Measurements from ENCODE around the gene YY1AP1. TPM values are rescaled to one million over a fixed set of nuclear protein-coding genes. Genes with fewer than 3 reads are reported as not detected.
"Not testable (repeated sequence)": the region's sequence is repeated elsewhere in the genome, so short reads cannot be mapped to it uniquely, and the experiment has no call there.

Gene YY1AP1
- total and polyA plus RNA-seq, 4 donors: 79.6 to 267 (median 97.2) TPM

DNA sequence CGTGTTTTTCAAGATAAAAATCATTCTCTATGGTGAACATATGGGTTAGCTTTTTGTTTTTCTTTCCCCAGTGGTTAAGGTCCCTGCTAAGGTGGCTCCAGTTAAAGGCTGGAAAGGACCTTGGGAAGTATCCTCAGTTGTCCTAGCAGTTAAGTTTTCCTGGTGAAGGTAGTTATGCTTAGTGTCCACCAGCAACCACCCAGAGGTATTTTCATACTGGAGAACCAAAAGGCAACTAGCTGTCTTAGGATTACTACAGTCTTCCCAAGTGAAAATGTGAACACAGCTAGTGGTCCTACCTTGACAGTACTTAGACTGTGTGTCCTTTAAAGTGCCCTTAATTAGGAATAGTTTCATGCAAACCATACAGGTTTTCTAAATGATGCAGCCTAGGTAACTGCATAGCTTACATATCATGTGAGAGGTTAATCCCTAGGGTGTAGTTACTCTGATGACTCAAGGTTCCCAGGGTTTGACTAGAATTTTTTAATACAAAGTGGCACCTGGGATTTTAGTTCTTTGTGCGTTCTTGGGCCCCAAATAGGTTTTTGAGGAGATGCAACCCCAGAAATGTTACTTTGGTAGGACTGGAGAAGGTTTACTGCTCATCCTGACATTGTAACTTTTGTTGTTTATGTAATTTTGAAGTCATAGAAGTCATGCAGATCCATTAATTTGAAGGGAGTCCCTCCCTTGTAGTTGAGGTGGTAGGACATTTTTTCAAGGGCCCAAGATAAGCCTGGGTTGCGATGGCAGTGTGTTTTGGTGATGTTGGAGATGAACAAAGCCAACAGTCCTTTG, 36.5 kb downstream of the YY1AP1 start:
- Histone ChIP-seq H3K9me3 (ENCODE audit: control insufficient read depth, insufficient read depth, low read length) (no peaks in the 10 kb centered on the region), H3K4me1 (ENCODE audit: control insufficient read depth, insufficient read depth, low read length) (peaks cover 7% of the 10 kb centered on the region), H3K36me3 (ENCODE audit: control insufficient read depth, insufficient read depth, low read length) (no peaks in the 10 kb centered on the region), H3K27me3 (ENCODE audit: control insufficient read depth, insufficient read depth, low read length) (no peaks in the 10 kb centered on the region), H3K4me3 (ENCODE audit: low read depth, low read length) (no peak overlapping the region), H3K27ac (ENCODE audit: low read depth, low read length) (no peak overlapping the region)
- no peak for DNase-seq (ENCODE audit: low read depth in 4 of 6, low spot score in 6 of 6)
- 50% methylated on average over 1 of the region's 3 CpGs for WGBS (ENCODE audit: insufficient coverage)

DNA sequence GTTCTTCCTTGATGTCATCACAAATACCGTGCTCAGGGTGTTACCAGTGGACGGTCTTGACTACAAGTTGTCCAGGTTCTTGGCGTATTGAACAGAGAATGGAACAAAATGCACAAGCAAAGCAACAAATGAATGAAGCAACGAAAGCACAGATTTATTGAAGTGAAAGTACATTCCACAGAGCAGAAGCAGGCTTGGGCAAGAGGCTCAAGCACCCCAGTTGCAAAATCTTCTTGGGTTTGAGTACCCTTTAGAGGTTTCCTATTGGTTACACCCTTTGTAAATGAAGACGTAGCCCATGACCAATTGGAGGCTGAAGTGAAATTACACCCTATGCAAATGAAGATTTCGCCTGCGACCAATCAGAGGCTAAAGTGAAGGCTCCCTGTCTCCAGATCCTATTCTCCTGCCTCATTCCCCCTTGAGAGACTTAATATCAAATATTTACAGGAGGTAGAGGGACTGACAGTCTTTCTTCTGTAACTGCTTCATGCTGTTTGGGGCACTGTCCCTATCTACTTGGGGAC, 38.3 kb downstream of the YY1AP1 start:
- Histone ChIP-seq H3K9me3 (ENCODE audit: control insufficient read depth, insufficient read depth, low read length) (no peaks in the 10 kb centered on the region), H3K4me1 (ENCODE audit: control insufficient read depth, insufficient read depth, low read length) (peaks cover 15% of the 10 kb centered on the region), H3K4me3 (ENCODE audit: low read depth, low read length) (no peak overlapping the region), H3K27me3 (ENCODE audit: control insufficient read depth, insufficient read depth, low read length) (no peaks in the 10 kb centered on the region), H3K27ac (ENCODE audit: low read depth, low read length) (no peak overlapping the region), H3K36me3 (ENCODE audit: control insufficient read depth, insufficient read depth, low read length) (no peaks in the 10 kb centered on the region)
- WGBS (ENCODE audit: insufficient coverage): 100% methylated on average over 7 of the region's 7 CpGs
- DNase-seq (ENCODE audit: low read depth in 4 of 6, low spot score in 6 of 6): no peak

- DNase-seq (ENCODE audit: low read depth in 4 of 6, low spot score in 6 of 6): no peak
- no peaks in the 10 kb centered on the region for H3K36me3 ChIP-seq (ENCODE audit: control insufficient read depth, insufficient read depth, low read length)
- no peak overlapping the region for H3K4me3 ChIP-seq (ENCODE audit: low read depth, low read length)
- H3K27ac ChIP-seq (ENCODE audit: low read depth, low read length): no peak overlapping the region
- H3K4me1 ChIP-seq (ENCODE audit: control insufficient read depth, insufficient read depth, low read length): peaks cover 20% of the 10 kb centered on the region
- H3K9me3 ChIP-seq (ENCODE audit: control insufficient read depth, insufficient read depth, low read length): no peaks in the 10 kb centered on the region
- H3K27me3 ChIP-seq (ENCODE audit: control insufficient read depth, insufficient read depth, low read length): no peaks in the 10 kb centered on the region
These were observed 38.9 kb downstream of the YY1AP1 start for GRCh38 chr1:155649676-155650075.

- no peaks in the 10 kb centered on the region for H3K27me3 ChIP-seq (ENCODE audit: control insufficient read depth, insufficient read depth, low read length)
- H3K4me3 ChIP-seq (ENCODE audit: low read depth, low read length): no peak overlapping the region
- H3K4me1 ChIP-seq (ENCODE audit: control insufficient read depth, insufficient read depth, low read length): peaks cover 25% of the 10 kb centered on the region
- peak in 3 of 6 donors; percentile 37 to 93 (median 72) for DNase-seq (ENCODE audit: low read depth in 4 of 6, low spot score in 6 of 6)
- no peak overlapping the region for H3K27ac ChIP-seq (ENCODE audit: low read depth, low read length)
- H3K9me3 ChIP-seq (ENCODE audit: control insufficient read depth, insufficient read depth, low read length): no peaks in the 10 kb centered on the region
- no peaks in the 10 kb centered on the region for H3K36me3 ChIP-seq (ENCODE audit: control insufficient read depth, insufficient read depth, low read length)
- 32% methylated on average over 7 of the region's 11 CpGs for whole genome bisulfite sequencing (ENCODE audit: insufficient coverage)
These were observed 40.1 kb downstream of the YY1AP1 start for GRCh38 chr1:155648207-155649147.

DNA sequence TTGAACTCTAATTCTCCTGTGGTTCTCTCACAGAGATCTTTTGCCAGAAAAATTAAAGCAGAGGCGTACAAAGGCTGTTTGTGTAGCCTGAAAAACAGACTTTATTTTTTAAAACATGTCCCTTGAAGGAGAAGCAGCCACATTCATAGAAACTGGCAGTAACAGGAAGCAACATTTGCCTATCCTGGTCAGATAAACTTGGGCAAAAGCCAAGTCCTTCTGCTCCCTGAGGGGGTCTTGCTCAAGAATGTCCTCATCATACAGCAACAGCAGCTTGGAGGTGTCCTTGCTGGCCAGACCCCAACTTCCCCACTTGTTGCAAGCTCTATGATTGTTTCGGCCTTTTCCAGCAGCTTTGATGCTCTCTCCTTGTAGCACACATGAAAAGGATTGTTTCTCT, 42.3 kb downstream of the YY1AP1 start:
- Histone ChIP-seq H3K27me3 (ENCODE audit: control insufficient read depth, insufficient read depth, low read length) (no peaks in the 10 kb centered on the region), H3K36me3 (ENCODE audit: control insufficient read depth, insufficient read depth, low read length) (no peaks in the 10 kb centered on the region), H3K27ac (ENCODE audit: low read depth, low read length) (peak overlapping the region; percentile 11), H3K9me3 (ENCODE audit: control insufficient read depth, insufficient read depth, low read length) (peaks cover 6% of the 10 kb centered on the region), H3K4me1 (ENCODE audit: control insufficient read depth, insufficient read depth, low read length) (peaks cover 25% of the 10 kb centered on the region), H3K4me3 (ENCODE audit: low read depth, low read length) (no peak overlapping the region)
- DNase-seq (ENCODE audit: low read depth in 4 of 6, low spot score in 6 of 6): peak in 1 of 6 donors; percentile 46
- 50% methylated on average over 1 of the region's 2 CpGs for WGBS (ENCODE audit: insufficient coverage)

- peaks cover 6% of the 10 kb centered on the region for H3K9me3 ChIP-seq (ENCODE audit: control insufficient read depth, insufficient read depth, low read length)
These were observed 42.9 kb downstream of the YY1AP1 start for GRCh38 chr1:155645648-155646047.

GRCh38 chr1:155645034-155645598, 43.5 kb downstream of the YY1AP1 start:
- 35% methylated on average over 2 of the region's 4 CpGs for WGBS (ENCODE audit: insufficient coverage)
- Histone ChIP-seq H3K27ac (ENCODE audit: low read depth, low read length) (peak overlapping the region; percentile 75), H3K36me3 (ENCODE audit: control insufficient read depth, insufficient read depth, low read length) (no peaks in the 10 kb centered on the region), H3K27me3 (ENCODE audit: control insufficient read depth, insufficient read depth, low read length) (no peaks in the 10 kb centered on the region), H3K4me1 (ENCODE audit: control insufficient read depth, insufficient read depth, low read length) (peaks cover 25% of the 10 kb centered on the region), H3K9me3 (ENCODE audit: control insufficient read depth, insufficient read depth, low read length) (peaks cover 6% of the 10 kb centered on the region), H3K4me3 (ENCODE audit: low read depth, low read length) (no peak overlapping the region)
- DNase-seq (ENCODE audit: low read depth in 4 of 6, low spot score in 6 of 6): peak in 5 of 6 donors; percentile 19 to 82 (median 52)

More at GRCh38 chr1:155645648-155646047, 42.9 kb downstream of the YY1AP1 start:
- DNase-seq (ENCODE audit: low read depth in 4 of 6, low spot score in 6 of 6): peak in 3 of 6 donors; percentile 22 to 66 (median 26)
- Histone ChIP-seq H3K4me1 (ENCODE audit: control insufficient read depth, insufficient read depth, low read length) (peaks cover 25% of the 10 kb centered on the region), H3K36me3 (ENCODE audit: control insufficient read depth, insufficient read depth, low read length) (no peaks in the 10 kb centered on the region), H3K27me3 (ENCODE audit: control insufficient read depth, insufficient read depth, low read length) (no peaks in the 10 kb centered on the region), H3K27ac (ENCODE audit: low read depth, low read length) (peak overlapping the region; percentile 75), H3K4me3 (ENCODE audit: low read depth, low read length) (no peak overlapping the region)
- WGBS (ENCODE audit: insufficient coverage): 16% methylated on average over 5 of the region's 6 CpGs

DNA sequence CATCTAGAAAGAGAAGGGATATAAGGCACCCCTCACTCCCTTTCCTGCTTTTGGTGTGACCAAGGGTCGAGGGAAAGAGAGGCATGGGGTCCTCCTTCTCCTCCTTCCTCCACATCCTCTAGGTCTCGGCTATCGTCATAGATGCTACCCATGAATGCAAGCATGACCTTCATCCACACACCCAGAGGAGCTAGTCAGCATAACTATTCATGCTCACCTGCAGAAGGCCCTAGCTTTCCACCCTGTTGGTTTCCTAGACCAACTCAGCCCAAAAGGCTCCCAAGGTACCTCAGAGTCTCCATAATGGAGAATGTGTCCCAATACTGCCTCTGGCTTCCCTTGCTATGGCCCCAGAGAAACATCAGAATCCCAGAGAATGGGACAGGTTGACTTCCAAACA, 45.3 kb downstream of the YY1AP1 start:
- Histone ChIP-seq H3K36me3 (ENCODE audit: control insufficient read depth, insufficient read depth, low read length) (no peaks in the 10 kb centered on the region), H3K27me3 (ENCODE audit: control insufficient read depth, insufficient read depth, low read length) (no peaks in the 10 kb centered on the region), H3K4me1 (ENCODE audit: control insufficient read depth, insufficient read depth, low read length) (peaks cover 19% of the 10 kb centered on the region), H3K27ac (ENCODE audit: low read depth, low read length) (no peak overlapping the region), H3K4me3 (ENCODE audit: low read depth, low read length) (no peak overlapping the region), H3K9me3 (ENCODE audit: control insufficient read depth, insufficient read depth, low read length) (peaks cover 6% of the 10 kb centered on the region)
- 92% methylated on average over 2 of the region's 3 CpGs for WGBS (ENCODE audit: insufficient coverage)
- DNase-seq (ENCODE audit: low read depth in 4 of 6, low spot score in 6 of 6): no peak

DNA sequence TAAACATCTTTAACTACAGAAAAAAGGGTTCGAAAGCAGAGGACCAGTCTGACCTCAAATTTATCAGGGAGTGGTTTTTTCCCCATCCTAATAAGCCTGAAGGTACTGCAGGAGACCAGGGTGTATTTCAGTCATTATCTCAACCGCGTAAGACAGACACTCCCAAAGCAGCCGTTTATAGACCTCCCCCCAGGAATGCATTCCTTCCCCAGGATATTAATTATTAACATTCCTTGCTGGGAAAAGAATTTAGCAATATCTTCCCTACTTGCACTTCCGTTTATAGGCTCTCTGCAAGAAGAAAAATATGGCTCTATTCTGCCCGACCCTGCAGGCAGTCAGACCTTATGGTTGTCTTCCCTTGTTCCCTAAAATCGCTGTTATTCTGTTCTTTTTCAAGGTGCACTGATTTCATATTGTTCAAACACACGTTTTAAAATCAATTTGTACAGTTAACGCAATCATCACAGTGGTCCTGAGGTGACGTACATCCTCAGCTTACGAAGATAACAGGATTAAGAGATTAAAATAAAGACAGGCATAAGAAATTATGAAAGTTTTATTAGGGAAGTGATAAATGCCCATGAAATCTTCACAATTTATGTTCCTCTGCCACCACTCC, 45.9 kb downstream of the YY1AP1 start:
- H3K4me3 ChIP-seq (ENCODE audit: low read depth, low read length); H3K27ac ChIP-seq (ENCODE audit: low read depth, low read length); DNase-seq (ENCODE audit: low read depth in 4 of 6, low spot score in 6 of 6); H3K9me3 ChIP-seq (ENCODE audit: control insufficient read depth, insufficient read depth, low read length); H3K27me3 ChIP-seq (ENCODE audit: control insufficient read depth, insufficient read depth, low read length); H3K36me3 ChIP-seq (ENCODE audit: control insufficient read depth, insufficient read depth, low read length): not testable (repeated sequence)
- peaks cover 17% of the 10 kb centered on the region for H3K4me1 ChIP-seq (ENCODE audit: control insufficient read depth, insufficient read depth, low read length)
- 84% methylated on average over 3 of the region's 11 CpGs for WGBS (ENCODE audit: insufficient coverage)

Data from spinal cord (tissue), 10 donors.